SU-DHL-6 (cell line): ENCODE data around the gene POLE3.

Experiments used
- EZH2phosphoT487 ChIP-seq: fragments of 200-600 bp; sonication (generic), shearing (Covaris generic); conservative IDR thresholded peaks from 2 replicates; pipeline ENCODE4 v1.6.1; 2018; ENCODE audit warnings: mild to moderate bottlenecking, antibody characterized with exemption, low read length, moderate library complexity, mixed read lengths
- TF ChIP-seq, protein P1 (sequence below): fragments of 200-600 bp; sonication (generic); IDR thresholded peaks from one replicate; pipeline ENCODE4 v1.5.1; 2017; ENCODE audit warnings: antibody characterized with exemption, mild to moderate bottlenecking, low read length, moderate library complexity; ENCODE audit not compliant: insufficient read depth, poor library complexity, severe bottlenecking

DNA sequence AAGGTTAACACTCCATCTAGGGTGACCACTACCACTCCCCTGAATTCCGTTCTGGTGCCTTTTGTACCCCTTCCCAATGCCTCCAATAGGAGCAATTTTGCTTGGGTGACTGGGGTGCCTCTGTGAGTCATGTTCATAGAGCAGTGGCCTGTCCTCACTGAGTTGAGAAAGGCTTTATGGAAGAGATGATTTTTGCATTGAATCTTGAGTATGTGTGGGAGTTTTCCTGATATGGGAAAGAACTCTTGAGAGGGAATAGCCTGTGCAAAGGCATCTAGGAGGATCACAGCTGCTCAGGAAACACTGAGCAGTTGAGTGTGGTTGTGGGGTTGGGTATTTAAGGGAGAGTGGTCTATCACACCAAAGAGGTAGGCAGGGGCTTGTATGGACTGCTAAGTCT lies 16.2 kb upstream of the POLE3 start:
- TF ChIP-seq, protein P1, sequence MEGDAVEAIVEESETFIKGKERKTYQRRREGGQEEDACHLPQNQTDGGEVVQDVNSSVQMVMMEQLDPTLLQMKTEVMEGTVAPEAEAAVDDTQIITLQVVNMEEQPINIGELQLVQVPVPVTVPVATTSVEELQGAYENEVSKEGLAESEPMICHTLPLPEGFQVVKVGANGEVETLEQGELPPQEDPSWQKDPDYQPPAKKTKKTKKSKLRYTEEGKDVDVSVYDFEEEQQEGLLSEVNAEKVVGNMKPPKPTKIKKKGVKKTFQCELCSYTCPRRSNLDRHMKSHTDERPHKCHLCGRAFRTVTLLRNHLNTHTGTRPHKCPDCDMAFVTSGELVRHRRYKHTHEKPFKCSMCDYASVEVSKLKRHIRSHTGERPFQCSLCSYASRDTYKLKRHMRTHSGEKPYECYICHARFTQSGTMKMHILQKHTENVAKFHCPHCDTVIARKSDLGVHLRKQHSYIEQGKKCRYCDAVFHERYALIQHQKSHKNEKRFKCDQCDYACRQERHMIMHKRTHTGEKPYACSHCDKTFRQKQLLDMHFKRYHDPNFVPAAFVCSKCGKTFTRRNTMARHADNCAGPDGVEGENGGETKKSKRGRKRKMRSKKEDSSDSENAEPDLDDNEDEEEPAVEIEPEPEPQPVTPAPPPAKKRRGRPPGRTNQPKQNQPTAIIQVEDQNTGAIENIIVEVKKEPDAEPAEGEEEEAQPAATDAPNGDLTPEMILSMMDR, result no peak
- TF ChIP-seq EZH2phosphoT487, result no peak
